Activated CD4-positive, alpha-beta memory T cell treated with anti-CD3 and anti-CD28 coated beads for 36 hours (primary cell): ENCODE measurements around the gene CH25H. TPM values are rescaled to one million over a fixed set of nuclear protein-coding genes. Genes with fewer than 3 reads are reported as not detected.

ENCODE experiments used
- total RNA-seq, 2 experiments: library from RNA; stranded (reverse); gene quantifications; one replicate each; pipeline ENCODE4 v1.2.3, GENCODE V29; 2021

CH25H gene
- total RNA-seq, 2 experiments from 2014 or later: 0.12 TPM; not detected in 1

Other genes with a start within 250 kb of the CH25H start
- gene FAS, start 216.5 kb downstream of the CH25H start, total RNA-seq: 10 to 100 TPM; 62.2 to 63.5 TPM
- 10 to 100 TPM; 22.7 to 23.8 TPM for gene LIPA, start 44.5 kb upstream of the CH25H start, total RNA-seq
- gene IFIT2, start 94.7 kb upstream of the CH25H start, total RNA-seq: 10 to 100 TPM; 26.6 to 27.7 TPM
- 10 to 100 TPM; 14.7 to 15.2 TPM for gene IFIT3, start 120.7 kb upstream of the CH25H start, total RNA-seq
- gene IFIT1B, start 170.7 kb upstream of the CH25H start, total RNA-seq: not detected
- 1 to 10 TPM; 5.2 to 5.5 TPM for gene IFIT1, start 185.3 kb upstream of the CH25H start, total RNA-seq
- 10 to 100 TPM; 10.1 to 10.9 TPM for gene IFIT5, start 207.3 kb upstream of the CH25H start, total RNA-seq